SKM-1 (cell line): ENCODE measurements around the gene JOSD1.

Experiments used
- DNase-seq: peaks from one replicate; lab custom pipeline; 2025; ENCODE audit not compliant: unreplicated experiment; lab: John Stamatoyannopoulos, UW

The JOSD1 gene

GRCh38 chr22:38700789-38701628 is at the start of gene JOSD1:
TSS of gene JOSD1 (minus strand) at chr22:38700943. CDS start at chr22:38699987, 956 bp downstream.
- DNase-seq = peak; percentile 56

GRCh38 chr22:38750104-38750503 is 49.4 kb upstream of the JOSD1 start:
- no peak for DNase-seq

- no peak for DNase-seq
Measured at GRCh38 chr22:38748487-38749136, 47.9 kb upstream of the JOSD1 start.

GRCh38 chr22:38745676-38746460 is 45.1 kb upstream of the JOSD1 start:
- no peak for DNase-seq

GRCh38 chr22:38744981-38745380 is 44.2 kb upstream of the JOSD1 start:
- no peak for DNase-seq

GRCh38 chr22:38742176-38742942 is 41.6 kb upstream of the JOSD1 start:
- no peak for DNase-seq

- no peak for DNase-seq
Measured at GRCh38 chr22:38741576-38741975, 40.8 kb upstream of the JOSD1 start.

GRCh38 chr22:38741166-38741565 is 40.4 kb upstream of the JOSD1 start:
- DNase-seq = no peak

GRCh38 chr22:38740754-38741153 is 40.0 kb upstream of the JOSD1 start:
- no peak for DNase-seq

GRCh38 chr22:38740116-38740723 is 39.5 kb upstream of the JOSD1 start:
- DNase-seq = no peak

GRCh38 chr22:38739300-38740055 is 38.7 kb upstream of the JOSD1 start:
- DNase-seq = no peak

GRCh38 chr22:38738475-38739070 is 37.8 kb upstream of the JOSD1 start:
- no peak for DNase-seq

GRCh38 chr22:38737302-38738060 is 36.7 kb upstream of the JOSD1 start:
- DNase-seq = no peak

GRCh38 chr22:38736257-38736570 is 35.5 kb upstream of the JOSD1 start:
- DNase-seq = no peak

GRCh38 chr22:38735465-38736256 is 34.9 kb upstream of the JOSD1 start:
- no peak for DNase-seq

- DNase-seq = no peak
Measured at GRCh38 chr22:38735126-38735464, 34.4 kb upstream of the JOSD1 start.

- no peak for DNase-seq
Measured at GRCh38 chr22:38734421-38735100, 33.8 kb upstream of the JOSD1 start.
